Peyer's patch (tissue), 4 donors: Measurements from ENCODE around the gene KDM1A.

ENCODE experiments used
- POLR2A ChIP-seq, 2 donors: fragments of 450-650 bp; IDR thresholded peaks; one replicate each; pipeline ENCODE4 v1.5.1; 2017; ENCODE audit warnings: antibody characterized with exemption in 2 of 2, mild to moderate bottlenecking in 2 of 2, moderate library complexity in 2 of 2
- TF ChIP-seq, protein P1 (sequence below), 6 experiments: fragments of 450-650 bp in 4 of 6; fragments of 200-600 bp in 2 of 6; sonication (generic) in 1 of 6; IDR thresholded peaks; one replicate each; pipeline ENCODE4 v1.5.1; 2017 to 2019; ENCODE audit warnings: antibody characterized with exemption in 6 of 6, mild to moderate bottlenecking in 3 of 6, moderate library complexity in 1 of 6

- TF ChIP-seq, protein P1, sequence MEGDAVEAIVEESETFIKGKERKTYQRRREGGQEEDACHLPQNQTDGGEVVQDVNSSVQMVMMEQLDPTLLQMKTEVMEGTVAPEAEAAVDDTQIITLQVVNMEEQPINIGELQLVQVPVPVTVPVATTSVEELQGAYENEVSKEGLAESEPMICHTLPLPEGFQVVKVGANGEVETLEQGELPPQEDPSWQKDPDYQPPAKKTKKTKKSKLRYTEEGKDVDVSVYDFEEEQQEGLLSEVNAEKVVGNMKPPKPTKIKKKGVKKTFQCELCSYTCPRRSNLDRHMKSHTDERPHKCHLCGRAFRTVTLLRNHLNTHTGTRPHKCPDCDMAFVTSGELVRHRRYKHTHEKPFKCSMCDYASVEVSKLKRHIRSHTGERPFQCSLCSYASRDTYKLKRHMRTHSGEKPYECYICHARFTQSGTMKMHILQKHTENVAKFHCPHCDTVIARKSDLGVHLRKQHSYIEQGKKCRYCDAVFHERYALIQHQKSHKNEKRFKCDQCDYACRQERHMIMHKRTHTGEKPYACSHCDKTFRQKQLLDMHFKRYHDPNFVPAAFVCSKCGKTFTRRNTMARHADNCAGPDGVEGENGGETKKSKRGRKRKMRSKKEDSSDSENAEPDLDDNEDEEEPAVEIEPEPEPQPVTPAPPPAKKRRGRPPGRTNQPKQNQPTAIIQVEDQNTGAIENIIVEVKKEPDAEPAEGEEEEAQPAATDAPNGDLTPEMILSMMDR (IDR thresholded peaks at IDR 0.05), result no peak
- TF ChIP-seq POLR2A (IDR thresholded peaks at IDR 0.05), result no peak
Observed at GRCh38 chr1:23037081-23037740, 17.9 kb downstream of the KDM1A start.
